Sigmoid colon (tissue), 4 donors: ENCODE measurements around the gene SEC23A.
"Not testable (repeated sequence)": the region's sequence is repeated elsewhere in the genome, so short reads cannot be mapped to it uniquely, and the experiment has no call there.

ENCODE experiments used
- EP300 ChIP-seq, 4 donors: sonication (generic); formaldehyde crosslinking; IDR thresholded peaks; one replicate each; pipeline ENCODE4 v1.6.1; 2017; ENCODE audit warnings: antibody characterized with exemption in 4 of 4
- POLR2A ChIP-seq, 2 donors: fragments of 450-650 bp; IDR thresholded peaks; one replicate each; pipeline ENCODE4 v1.6.1; 2016; ENCODE audit warnings: antibody characterized with exemption in 2 of 2, mild to moderate bottlenecking in 2 of 2, moderate library complexity in 2 of 2
- POLR2AphosphoS5 ChIP-seq, 4 donors: sonication (generic); formaldehyde crosslinking; IDR thresholded peaks; one replicate each; pipeline ENCODE4 v1.6.1; 2017; ENCODE audit warnings: antibody characterized with exemption in 4 of 4
- TF ChIP-seq, protein P1 (sequence below), 4 experiments: fragments of 450-650 bp in 3 of 4; fragments of 200-600 bp in 1 of 4; IDR thresholded peaks; one replicate each; pipeline ENCODE4 v1.5.1; 2016 to 2019; ENCODE audit warnings: antibody characterized with exemption in 4 of 4, mild to moderate bottlenecking in 3 of 4, moderate library complexity in 2 of 4

DNA sequence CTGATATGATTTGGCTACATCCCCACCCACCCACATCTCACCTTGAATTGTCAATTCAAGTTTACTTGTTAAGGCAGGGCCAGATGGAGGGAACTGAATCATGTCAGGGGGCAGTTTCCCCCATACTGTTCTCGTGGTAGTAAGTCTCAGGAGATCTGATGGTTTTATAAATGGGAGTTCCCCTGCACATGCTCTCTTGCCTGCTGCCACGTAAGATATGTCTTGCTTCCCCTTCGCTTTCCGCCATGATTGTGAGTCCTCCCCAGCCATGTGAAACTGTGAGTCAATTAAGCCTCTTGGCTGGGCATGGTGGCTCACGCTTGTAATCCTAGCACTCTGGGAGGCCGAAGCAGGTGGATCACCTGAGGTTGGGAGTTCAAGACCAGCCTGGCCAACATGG, 57.1 kb downstream of the SEC23A start:
- TF ChIP-seq, protein P1, sequence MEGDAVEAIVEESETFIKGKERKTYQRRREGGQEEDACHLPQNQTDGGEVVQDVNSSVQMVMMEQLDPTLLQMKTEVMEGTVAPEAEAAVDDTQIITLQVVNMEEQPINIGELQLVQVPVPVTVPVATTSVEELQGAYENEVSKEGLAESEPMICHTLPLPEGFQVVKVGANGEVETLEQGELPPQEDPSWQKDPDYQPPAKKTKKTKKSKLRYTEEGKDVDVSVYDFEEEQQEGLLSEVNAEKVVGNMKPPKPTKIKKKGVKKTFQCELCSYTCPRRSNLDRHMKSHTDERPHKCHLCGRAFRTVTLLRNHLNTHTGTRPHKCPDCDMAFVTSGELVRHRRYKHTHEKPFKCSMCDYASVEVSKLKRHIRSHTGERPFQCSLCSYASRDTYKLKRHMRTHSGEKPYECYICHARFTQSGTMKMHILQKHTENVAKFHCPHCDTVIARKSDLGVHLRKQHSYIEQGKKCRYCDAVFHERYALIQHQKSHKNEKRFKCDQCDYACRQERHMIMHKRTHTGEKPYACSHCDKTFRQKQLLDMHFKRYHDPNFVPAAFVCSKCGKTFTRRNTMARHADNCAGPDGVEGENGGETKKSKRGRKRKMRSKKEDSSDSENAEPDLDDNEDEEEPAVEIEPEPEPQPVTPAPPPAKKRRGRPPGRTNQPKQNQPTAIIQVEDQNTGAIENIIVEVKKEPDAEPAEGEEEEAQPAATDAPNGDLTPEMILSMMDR (IDR thresholded peaks at IDR 0.05): not testable (repeated sequence)
- not testable (repeated sequence) for TF ChIP-seq POLR2A, POLR2AphosphoS5, EP300 (IDR thresholded peaks at IDR 0.05)
